Transverse colon (tissue), 4 donors: ENCODE data around the gene SLC13A3. TPM values are rescaled to one million over a fixed set of nuclear protein-coding genes. Genes with fewer than 3 reads are reported as not detected.

Experiments
- DNase-seq: peaks from one replicate; pipeline ENCODE4 v3.0.0-alpha.2; 2019
- H3K27ac ChIP-seq, 4 donors: fragments of 200-600 bp; sonication (generic); 2 replicates each; pipeline ENCODE4 v1.5.1; 2016 to 2018; ENCODE audit warnings: inconsistent platforms in 4 of 4
- H3K27me3 ChIP-seq: fragments of 200-600 bp; sonication (generic); 2 replicates; pipeline ENCODE4 v1.5.1; 2017; ENCODE audit warnings: inconsistent platforms
- H3K36me3 ChIP-seq, 4 donors: fragments of 200-600 bp; sonication (generic); 2 replicates each; pipeline ENCODE4 v1.5.1; 2017 to 2019; ENCODE audit warnings: inconsistent platforms in 4 of 4
- H3K4me1 ChIP-seq, 4 donors: fragments of 200-600 bp; sonication (generic); 2 replicates each; pipeline ENCODE4 v1.5.1; 2017 to 2020; ENCODE audit warnings: inconsistent platforms in 4 of 4
- H3K4me3 ChIP-seq, 4 donors: fragments of 200-600 bp; sonication (generic); 1 replicate in 1 of 4; 2 replicates in 3 of 4; pipeline versions ENCODE4 v1.5.1 to v1.6.1; 2017 to 2019; ENCODE audit warnings: inconsistent platforms in 4 of 4
- H3K9me3 ChIP-seq, 2 donors: fragments of 200-600 bp; sonication (generic); 2 replicates each; pipeline ENCODE4 v1.5.1; 2017 to 2019; ENCODE audit warnings: inconsistent platforms in 2 of 2
- EP300 ChIP-seq: sonication (generic); formaldehyde crosslinking; IDR thresholded peaks from one replicate; pipeline ENCODE4 v1.6.1; 2017; ENCODE audit warnings: antibody characterized with exemption, low read depth
- POLR2A ChIP-seq: fragments of 450-650 bp; IDR thresholded peaks from one replicate; pipeline ENCODE4 v1.6.1; 2016; ENCODE audit warnings: antibody characterized with exemption, mild to moderate bottlenecking, moderate library complexity
- POLR2AphosphoS5 ChIP-seq, 3 donors: sonication (generic); formaldehyde crosslinking; IDR thresholded peaks; one replicate each; pipeline ENCODE4 v1.6.1; 2016; ENCODE audit warnings: antibody characterized with exemption in 3 of 3
- WGBS, 2 donors: methylation state at CpG; one replicate each; pipeline ENCODE4 v1.1.5; 2018; ENCODE audit warnings: low coverage in 1 of 2; 5-methylcytosine and 5-hydroxymethylcytosine counted together
- in situ Hi-C, 4 donors: fragments of 200-750 bp; cut with MboI; loops; one replicate each; pipeline versions ENCODE4 v1.15.0 to v1.15.1; 2017; ENCODE audit warnings: low sequenced_read_pairs in 3 of 4, low pct_ligation_motif_present in 1 of 4, low pct_unique_long_range_greater_than_20kb in 1 of 4
- intact Hi-C: fragments of 100-400 bp; cut with DNase I; formaldehyde crosslinking; loops from one replicate; pipeline ENCODE4 v1.15.1; 2023; ENCODE audit warnings: low total_unique reads
- total RNA-seq, 4 donors: library from RNA; depleted of rRNA; stranded (reverse); fragments of >200 nt; gene quantifications; one replicate each; pipeline ENCODE4 v1.1.0, GENCODE V29; 2016
- TF ChIP-seq, protein P1 (sequence below), 5 experiments: fragments of 200-600 bp in 3 of 5; fragments of 450-650 bp in 2 of 5; sonication (generic) in 3 of 5; IDR thresholded peaks; 1 replicate in 2 of 5; 2 replicates in 3 of 5; pipeline ENCODE4 v1.5.1; 2016 to 2017; ENCODE audit warnings: antibody characterized with exemption in 5 of 5, inconsistent platforms in 3 of 5, mild to moderate bottlenecking in 2 of 5, moderate library complexity in 1 of 5

The SLC13A3 gene
- total RNA-seq, 4 donors from 2014 or later: 0.14 to 0.48 TPM; not detected in 2

DNA sequence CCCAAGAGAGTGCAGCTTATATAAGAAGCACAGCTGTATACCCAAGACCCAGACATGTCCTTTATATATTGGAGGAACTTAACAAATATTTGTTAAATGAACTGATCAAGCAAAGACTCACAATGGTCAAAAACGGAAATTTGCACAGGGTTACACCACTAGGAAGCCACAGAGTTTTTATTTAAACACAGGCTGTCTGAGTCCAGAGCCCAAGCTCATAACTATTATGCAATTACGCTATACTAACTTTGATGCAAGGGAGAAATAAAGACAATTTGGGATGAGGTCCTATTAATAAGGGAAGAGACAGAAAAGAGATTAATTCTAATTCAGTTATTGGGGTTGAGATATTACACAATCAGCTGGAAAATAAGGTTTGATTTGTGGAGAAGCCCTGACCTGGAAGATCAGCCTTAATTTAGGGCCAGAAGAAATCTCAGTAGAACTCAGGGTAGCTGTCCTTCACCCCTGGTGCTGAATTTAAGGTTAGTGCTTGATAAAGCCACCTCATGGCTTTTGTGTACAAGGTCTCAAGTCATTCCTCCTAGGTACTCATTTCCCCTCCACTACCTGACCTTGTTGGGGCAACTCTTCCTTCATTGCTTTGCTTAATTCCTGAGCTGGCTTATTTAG, 127.4 kb downstream of the SLC13A3 start:
- H3K27ac ChIP-seq: no peak overlapping the region
- no peak overlapping the region for H3K4me3 ChIP-seq
- no peak for TF ChIP-seq EP300
- TF ChIP-seq, protein P1, sequence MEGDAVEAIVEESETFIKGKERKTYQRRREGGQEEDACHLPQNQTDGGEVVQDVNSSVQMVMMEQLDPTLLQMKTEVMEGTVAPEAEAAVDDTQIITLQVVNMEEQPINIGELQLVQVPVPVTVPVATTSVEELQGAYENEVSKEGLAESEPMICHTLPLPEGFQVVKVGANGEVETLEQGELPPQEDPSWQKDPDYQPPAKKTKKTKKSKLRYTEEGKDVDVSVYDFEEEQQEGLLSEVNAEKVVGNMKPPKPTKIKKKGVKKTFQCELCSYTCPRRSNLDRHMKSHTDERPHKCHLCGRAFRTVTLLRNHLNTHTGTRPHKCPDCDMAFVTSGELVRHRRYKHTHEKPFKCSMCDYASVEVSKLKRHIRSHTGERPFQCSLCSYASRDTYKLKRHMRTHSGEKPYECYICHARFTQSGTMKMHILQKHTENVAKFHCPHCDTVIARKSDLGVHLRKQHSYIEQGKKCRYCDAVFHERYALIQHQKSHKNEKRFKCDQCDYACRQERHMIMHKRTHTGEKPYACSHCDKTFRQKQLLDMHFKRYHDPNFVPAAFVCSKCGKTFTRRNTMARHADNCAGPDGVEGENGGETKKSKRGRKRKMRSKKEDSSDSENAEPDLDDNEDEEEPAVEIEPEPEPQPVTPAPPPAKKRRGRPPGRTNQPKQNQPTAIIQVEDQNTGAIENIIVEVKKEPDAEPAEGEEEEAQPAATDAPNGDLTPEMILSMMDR (IDR thresholded peaks at IDR 0.05): no peak
- TF ChIP-seq POLR2AphosphoS5 (IDR thresholded peaks at IDR 0.05): no peak
- no peak for TF ChIP-seq POLR2A
- H3K4me1 ChIP-seq: no peaks in the 10 kb centered on the region
- no peaks in the 10 kb centered on the region for H3K9me3 ChIP-seq
- 49 to 50% methylated on average over 2 of the region's 2 CpGs for WGBS, 2 donors
- H3K27me3 ChIP-seq: peaks cover 20% of the 10 kb centered on the region
- no peak for DNase-seq
- in situ Hi-C loops: loop anchor here in 3 of 4 donors (10.0 to 25.0 kb wide), 3 partner anchors 151 to 163 kb away; partner anchors contain the start of gene TP53RK (in 2 of the 3)
- intact Hi-C loops: no loop called here
- no peaks in the 10 kb centered on the region for H3K36me3 ChIP-seq

DNA sequence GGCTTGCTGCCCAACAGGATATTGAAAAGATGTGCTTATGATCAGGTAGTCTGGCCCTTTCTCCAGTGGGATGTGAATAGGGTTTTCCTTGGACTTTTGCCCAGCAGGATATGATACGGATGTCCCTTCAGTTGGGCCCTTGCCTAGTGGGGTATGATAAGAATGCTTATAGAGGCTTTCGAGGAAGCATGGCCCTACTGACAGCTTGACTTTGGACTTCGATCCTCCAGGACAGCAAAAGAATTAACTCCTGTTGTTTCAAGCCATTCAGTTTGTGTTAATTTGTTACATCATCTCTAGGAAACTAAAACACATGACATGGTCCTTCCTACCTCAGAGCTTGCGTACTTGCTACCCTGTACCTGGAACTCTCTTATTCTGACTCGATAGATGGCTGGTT, 128.2 kb downstream of the SLC13A3 start:
- H3K27ac ChIP-seq: no peak overlapping the region

DNA sequence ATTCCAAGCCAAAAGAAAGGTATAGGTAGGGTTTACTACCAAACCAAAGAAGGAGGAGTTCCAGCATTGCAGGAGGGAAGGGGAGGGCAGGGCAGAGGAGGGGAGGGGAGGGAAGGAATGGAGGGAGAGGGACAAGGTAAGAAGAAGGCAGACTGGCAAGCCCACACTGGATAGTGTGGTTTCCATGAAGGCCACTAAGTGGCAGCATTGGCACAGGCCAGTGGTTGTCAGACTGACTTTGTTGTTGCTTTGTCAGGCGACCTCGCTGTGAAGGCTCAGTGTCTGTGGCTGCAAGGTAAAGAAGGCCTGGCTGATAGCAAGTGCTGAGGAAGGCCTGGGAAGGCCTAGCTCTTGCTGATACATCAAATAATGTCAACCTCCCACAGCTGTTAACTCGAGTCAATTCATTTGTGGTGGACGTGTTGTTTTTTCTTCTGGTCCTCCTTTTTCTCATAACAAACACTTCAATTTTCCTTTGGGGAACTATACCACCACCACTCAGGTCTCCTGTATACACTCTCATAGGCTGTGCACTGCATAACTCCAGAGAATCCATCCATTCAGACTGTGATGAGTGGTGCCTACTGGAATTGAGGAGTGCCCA, 130.2 kb downstream of the SLC13A3 start:
- no peak overlapping the region for H3K27ac ChIP-seq
- peak; percentile 44 for DNase-seq
- peaks cover 28% of the 10 kb centered on the region for H3K27me3 ChIP-seq
- H3K4me1 ChIP-seq: no peaks in the 10 kb centered on the region
- intact Hi-C loops (no loop called here), in situ Hi-C loops (loop anchor here in 3 of 4 donors (10.0 to 25.0 kb wide), 3 partner anchors 154 to 166 kb away; partner anchors contain the start of gene TP53RK (in 2 of the 3))
- WGBS, 2 donors: 10 to 22% methylated on average over 2 to 4 of the region's 4 CpGs
- TF ChIP-seq POLR2A: no peak
- TF ChIP-seq EP300: no peak
- no peak for TF ChIP-seq POLR2AphosphoS5 (IDR thresholded peaks at IDR 0.05)
- TF ChIP-seq, protein P1 (IDR thresholded peaks at IDR 0.05): peak; percentile 45 to 63 (median 58)
- H3K9me3 ChIP-seq: no peaks in the 10 kb centered on the region
- H3K4me3 ChIP-seq: no peak overlapping the region
- H3K36me3 ChIP-seq: no peaks in the 10 kb centered on the region

More for the DNA sequence above, 128.2 kb downstream of the SLC13A3 start:
- in situ Hi-C loops: loop anchor here in 3 of 4 donors (10.0 to 25.0 kb wide), 3 partner anchors 152 to 164 kb away; partner anchors contain the start of gene TP53RK (in 2 of the 3)
- peaks cover 20% of the 10 kb centered on the region for H3K27me3 ChIP-seq
- H3K4me1 ChIP-seq: no peaks in the 10 kb centered on the region
- intact Hi-C loops: no loop called here
- WGBS, 2 donors: 48 to 49% methylated on average over 5 of the region's 5 CpGs
- no peaks in the 10 kb centered on the region for H3K9me3 ChIP-seq
- H3K36me3 ChIP-seq: no peaks in the 10 kb centered on the region
- DNase-seq: no peak
- TF ChIP-seq POLR2AphosphoS5 (IDR thresholded peaks at IDR 0.05): no peak
- H3K4me3 ChIP-seq: no peak overlapping the region

DNA sequence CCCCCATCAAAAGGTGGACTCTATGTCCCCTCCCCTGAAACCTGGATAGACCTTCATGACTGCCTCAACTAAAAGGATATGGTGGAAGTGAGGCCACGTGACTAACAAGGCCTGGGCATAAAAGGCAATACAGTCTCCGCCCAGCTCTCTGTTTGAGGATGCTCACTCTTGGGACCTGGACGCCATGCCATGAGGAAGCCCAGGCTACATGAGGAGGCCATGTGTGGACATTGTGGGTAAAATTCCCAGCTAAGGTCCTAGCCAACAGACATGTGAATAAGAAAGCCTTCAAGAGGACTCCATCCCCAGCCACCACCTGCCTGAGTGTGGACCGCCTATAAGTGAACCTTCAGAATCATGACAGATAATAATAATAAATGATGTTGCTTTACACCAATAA, 130.7 kb downstream of the SLC13A3 start:
- intact Hi-C loops: no loop called here

More for the DNA sequence above, 130.7 kb downstream of the SLC13A3 start:
- no peaks in the 10 kb centered on the region for H3K4me1 ChIP-seq
- TF ChIP-seq, protein P1 (IDR thresholded peaks at IDR 0.05): no peak
- no peak for TF ChIP-seq EP300
- no peak for TF ChIP-seq POLR2AphosphoS5 (IDR thresholded peaks at IDR 0.05)
- TF ChIP-seq POLR2A: no peak
- H3K9me3 ChIP-seq: no peaks in the 10 kb centered on the region
- in situ Hi-C loops: loop anchor here in 3 of 4 donors (10.0 to 25.0 kb wide), 3 partner anchors 154 to 167 kb away; partner anchors contain the start of gene TP53RK (in 2 of the 3)
- 82% methylated on average over 2 to 4 of the region's 4 CpGs for whole genome bisulfite sequencing, 2 donors
- H3K36me3 ChIP-seq: no peaks in the 10 kb centered on the region
- no peak for DNase-seq
- no peak overlapping the region for H3K4me3 ChIP-seq
- peaks cover 27% of the 10 kb centered on the region for H3K27me3 ChIP-seq
- no peak overlapping the region for H3K27ac ChIP-seq
